Measurements from ENCODE around the gene SWAP70.

The SWAP70 gene

DNA sequence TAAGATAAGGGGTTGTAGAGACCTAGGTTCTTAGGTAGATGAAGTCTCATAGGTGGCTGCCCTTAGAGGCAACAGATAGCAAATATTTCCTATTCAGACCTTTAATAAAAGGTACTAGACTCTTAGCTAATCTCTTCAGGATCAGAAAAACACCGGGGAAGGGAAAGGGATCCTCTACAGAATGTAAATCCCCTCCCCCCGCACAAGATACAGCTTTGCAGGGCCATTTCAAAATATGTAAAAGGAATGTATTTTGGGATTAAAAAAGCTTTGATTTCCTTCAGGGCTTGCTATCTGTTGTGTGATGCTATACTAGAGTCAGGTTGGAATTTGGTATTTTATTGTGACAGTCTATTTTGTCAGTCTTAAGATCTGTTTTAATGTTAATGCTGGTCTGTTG lies 113.2 kb downstream of the SWAP70 start:
- DNase-seq: no peak

- DNase-seq: no peak
These were observed 113.6 kb downstream of the SWAP70 start for GRCh38 chr11:9777525-9777924.

GRCh38 chr11:9780929-9781328 lies 117.1 kb downstream of the SWAP70 start:
- no peak for DNase-seq

- DNase-seq: no peak
These were observed 120.1 kb downstream of the SWAP70 start for GRCh38 chr11:9783986-9784385.

- no peak for DNase-seq
These were observed 120.9 kb downstream of the SWAP70 start for GRCh38 chr11:9784602-9785315.

- DNase-seq: no peak
These were observed 123.4 kb downstream of the SWAP70 start for GRCh38 chr11:9787260-9787659.

GRCh38 chr11:9787981-9788521 lies 124.2 kb downstream of the SWAP70 start:
- peak; percentile 73 to 88 (median 83) for DNase-seq

GRCh38 chr11:9789910-9790309 lies 126.0 kb downstream of the SWAP70 start:
- no peak for DNase-seq

DNA sequence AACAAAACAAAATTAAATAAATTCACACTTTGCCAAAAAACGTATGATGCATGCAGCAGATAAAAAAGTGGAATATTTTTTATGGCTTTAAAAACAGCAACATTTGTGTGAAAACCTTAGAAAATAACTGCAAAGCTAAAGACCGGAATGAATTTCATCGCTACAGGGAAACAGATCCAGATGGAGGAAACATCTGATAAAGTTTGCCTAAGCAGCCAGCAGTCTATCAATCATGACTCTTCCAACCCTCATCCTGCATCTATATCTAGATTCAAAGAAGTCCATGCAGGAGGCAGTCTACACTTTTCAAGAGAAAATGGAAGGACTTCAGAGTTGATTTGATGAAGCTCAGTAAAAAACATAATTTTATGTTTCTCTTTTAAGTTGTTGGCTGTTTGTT lies 126.8 kb downstream of the SWAP70 start:
- no peak for DNase-seq

GRCh38 chr11:9796266-9796665 lies 132.4 kb downstream of the SWAP70 start:
- no peak for DNase-seq

DNA sequence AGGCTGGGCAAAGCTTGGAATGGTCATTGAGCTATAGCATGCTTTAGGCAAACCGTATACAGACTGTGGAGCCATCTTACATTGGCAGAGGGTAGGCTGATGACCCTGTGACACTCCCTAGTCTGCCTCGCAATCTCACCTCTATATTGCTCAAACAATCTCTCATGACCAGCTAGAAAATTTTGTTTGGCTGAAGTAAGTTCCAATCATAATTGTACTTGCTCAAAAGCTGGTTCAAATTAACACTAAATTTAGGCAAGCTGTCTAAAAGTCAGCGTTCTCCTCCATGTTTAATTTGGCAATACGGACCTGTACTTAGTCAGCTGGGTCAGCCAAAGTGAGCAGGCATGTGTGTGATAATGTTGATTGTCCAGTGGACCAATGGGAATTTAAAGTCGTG lies 133.0 kb downstream of the SWAP70 start:
- DNase-seq: peak in 1 of 4 experiments; percentile 20

- DNase-seq: peak in 1 of 4 experiments; percentile 15
These were observed 133.4 kb downstream of the SWAP70 start for GRCh38 chr11:9797300-9797699.

GRCh38 chr11:9799886-9800285 lies 136.0 kb downstream of the SWAP70 start:
- no peak for DNase-seq

DNA sequence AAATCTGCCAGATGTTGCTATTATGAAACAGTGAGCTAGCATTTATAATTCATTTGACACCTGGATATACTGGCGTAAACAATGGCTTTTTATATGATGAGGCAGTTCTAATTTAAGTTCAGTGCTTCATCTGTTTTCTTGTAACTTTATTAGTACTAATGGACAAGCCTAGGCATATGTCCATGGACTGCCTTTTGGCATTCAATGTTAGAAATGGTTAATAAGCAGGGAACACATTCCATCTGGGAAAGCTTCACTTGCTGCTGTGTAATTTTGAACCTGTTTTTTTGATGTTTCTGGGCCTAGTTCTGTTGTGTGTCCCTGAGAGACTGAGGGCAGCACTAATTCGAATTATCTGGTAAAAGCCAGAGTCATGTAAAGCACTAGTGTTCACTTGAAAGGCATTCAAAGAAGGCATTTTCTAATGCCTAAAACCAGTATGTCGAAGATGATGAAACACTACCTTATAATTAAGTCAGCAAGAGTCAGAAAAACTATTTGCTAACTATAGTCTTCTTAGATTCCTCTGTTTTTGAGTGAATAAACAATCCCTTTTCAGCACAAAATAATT lies 138.5 kb downstream of the SWAP70 start:
- no peak for DNase-seq

Measured in suppressor macrophage (primary cell).